BJ (cell line): ENCODE data around the gene PARVA. TPM values are rescaled to one million over a fixed set of nuclear protein-coding genes. Genes with fewer than 3 reads are reported as not detected.
A peak's percentile ranks its signal among the peaks of the same experiment; 100 is the strongest.

ENCODE experiments used
- CTCF ChIA-PET: fragments of 350-600 bp; formaldehyde crosslinking; extraction: SDS; loops from one replicate; lab custom pipeline; 2021; ENCODE audit warnings: antibody characterized with exemption, inconsistent platforms; lab: Yijun Ruan, JAX
- POLR2A ChIA-PET: fragments of 300-600 bp; sonication (Branson Sonifier 250); formaldehyde crosslinking; extraction: SDS; loops from one replicate; lab custom pipeline; 2021; ENCODE audit warnings: antibody characterized with exemption; lab: Charles Lee
- DNase-seq: peaks from one replicate; pipeline ENCODE4 v3.0.0-alpha.2; 2011; ENCODE audit warnings: low read depth
- H3K27me3 ChIP-seq: 2 replicates; pipeline ENCODE4 v1.6.0; 2011; ENCODE audit warnings: low read length; ENCODE audit not compliant: control insufficient read depth, insufficient read depth
- H3K36me3 ChIP-seq: 2 replicates; pipeline ENCODE4 v1.5.1; 2011; ENCODE audit warnings: low read length; ENCODE audit not compliant: control insufficient read depth, insufficient read depth
- H3K4me3 ChIP-seq: 2 replicates; pipeline ENCODE4 v1.5.1; 2011; ENCODE audit warnings: low read depth, mild to moderate bottlenecking, control low read depth, low read length
- CTCF ChIP-seq: IDR thresholded peaks from 2 replicates; pipeline ENCODE4 v1.5.1; 2011; ENCODE audit warnings: low read depth, mild to moderate bottlenecking, control low read depth, inconsistent platforms, low read length, moderate library complexity; ENCODE audit not compliant: insufficient read depth
- polyA plus RNA-seq: library from polyadenylated mRNA; depleted of rRNA; stranded (reverse); fragments of >200 nt; gene quantifications from 2 replicates; pipeline ENCODE4 v1.2.3, GENCODE V29; 2011

PARVA gene
- polyA plus RNA-seq, 1 experiment: 143 TPM

GRCh38 chr11:12410006-12410728, 32.8 kb downstream of the PARVA start:
- ChIA-PET POLR2A (no interaction called here), CTCF (interaction anchor here (0.7 to 3.5 kb wide), 14 partner anchors 12 to 1596 kb away, joined by 3 to 8 read pairs (median 4); no protein-coding TSS in a partner anchor)
- H3K27me3 ChIP-seq: no peaks in the 10 kb centered on the region
- H3K36me3 ChIP-seq: no peaks in the 10 kb centered on the region
- H3K4me3 ChIP-seq: no peak overlapping the region
- DNase-seq: no peak
- peak; percentile 33; the same call in 1 of the 2 replicates for TF ChIP-seq CTCF

- TF ChIP-seq CTCF: no peak
- H3K27me3 ChIP-seq: no peaks in the 10 kb centered on the region
- H3K4me3 ChIP-seq: no peak overlapping the region
- ChIA-PET CTCF (interaction anchor here (0.7 to 3.5 kb wide), 20 partner anchors 14 to 709 kb away, joined by 3 to 8 read pairs (median 3); no protein-coding TSS in a partner anchor), POLR2A (interaction anchor here (0.8 to 0.9 kb wide), 2 partner anchors 34 to 123 kb away, joined by 3 to 6 read pairs; no protein-coding TSS in a partner anchor)
- H3K36me3 ChIP-seq: no peaks in the 10 kb centered on the region
- DNase-seq: no peak
These were observed 34.0 kb downstream of the PARVA start for GRCh38 chr11:12411393-12411792.

GRCh38 chr11:12411806-12412727, 34.7 kb downstream of the PARVA start:
- POLR2A ChIA-PET: interaction anchor here (0.8 to 0.9 kb wide), 2 partner anchors 35 to 123 kb away, joined by 3 to 6 read pairs; no protein-coding TSS in a partner anchor
- H3K27me3 ChIP-seq: no peaks in the 10 kb centered on the region

DNA sequence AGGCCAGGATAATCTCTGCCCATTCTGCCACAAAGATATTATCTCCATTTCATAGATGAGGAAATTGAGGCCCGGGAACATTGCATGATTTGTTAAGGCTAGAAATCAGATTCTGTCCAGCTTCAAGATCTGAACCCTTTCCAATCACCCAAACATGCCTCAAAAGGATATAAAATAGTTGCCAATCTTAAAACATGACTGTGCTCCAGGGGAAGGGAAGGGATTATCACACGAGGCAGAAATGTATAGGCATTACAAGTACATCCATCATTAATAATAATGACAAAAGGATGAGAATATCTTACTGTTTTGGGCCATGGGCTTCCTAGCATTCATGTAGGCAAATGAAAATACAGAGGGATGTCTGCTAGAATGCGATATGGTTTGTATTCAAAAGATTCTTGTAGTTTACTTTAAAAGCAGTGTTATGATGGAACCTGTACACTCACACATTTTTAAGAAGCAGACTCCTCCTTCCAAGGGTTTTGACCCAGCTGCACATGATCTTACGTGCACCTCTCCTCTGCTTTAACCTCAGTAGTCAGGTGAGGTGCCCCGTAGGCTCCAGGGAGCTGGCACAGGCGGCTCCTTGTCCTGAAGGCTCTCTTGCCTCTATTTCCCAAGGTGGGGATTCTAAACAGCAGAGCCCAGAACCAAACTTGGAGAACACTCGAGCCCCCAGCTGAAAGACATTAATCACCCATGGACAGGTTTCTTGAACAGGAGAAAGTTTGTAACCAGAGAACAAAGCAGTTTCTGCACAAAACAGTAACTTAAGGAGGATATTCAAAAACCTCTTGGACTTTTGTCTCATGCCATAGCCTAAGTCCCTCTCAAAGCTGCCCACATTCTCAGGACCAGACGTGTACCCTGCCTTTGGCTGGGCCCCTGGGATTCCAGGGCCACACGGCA, 36.0 kb downstream of the PARVA start:
- no peak for TF ChIP-seq CTCF
- ChIA-PET CTCF (interaction anchor here (0.6 to 2.1 kb wide), 13 partner anchors 10 to 475 kb away, joined by 3 to 9 read pairs (median 4); no protein-coding TSS in a partner anchor), POLR2A (interaction anchor here (1.2 kb wide), 1 partner anchor 42 kb away, joined by 3 read pairs; no protein-coding TSS in a partner anchor)
- H3K27me3 ChIP-seq: no peaks in the 10 kb centered on the region
- no peaks in the 10 kb centered on the region for H3K36me3 ChIP-seq
- no peak for DNase-seq
- no peak overlapping the region for H3K4me3 ChIP-seq

More at GRCh38 chr11:12411806-12412727, 34.7 kb downstream of the PARVA start:
- DNase-seq: peak; percentile 81
- Histone ChIP-seq H3K36me3 (no peaks in the 10 kb centered on the region), H3K4me3 (no peak overlapping the region)
- CTCF ChIA-PET: interaction anchor here (0.7 to 3.5 kb wide), 23 partner anchors 13 to 709 kb away, joined by 3 to 9 read pairs (median 3); no protein-coding TSS in a partner anchor
- peak; percentile 84 for TF ChIP-seq CTCF
